Gastrocnemius medialis (tissue), 4 donors: ENCODE results near the gene IGSF8. TPM values are rescaled to one million over a fixed set of nuclear protein-coding genes. Genes with fewer than 3 reads are reported as not detected.

Experiments used
- ATAC-seq, 2 donors: fragments of 150-250 bp; one replicate each; pipeline ENCODE4 v1.9.1; 2016
- DNase-seq, 2 donors: peaks; one replicate each; pipeline ENCODE4 v3.0.0-alpha.2; 2019
- H3K27ac ChIP-seq, 4 donors: fragments of 200-600 bp; sonication (generic); 1 replicate in 1 of 4; 2 replicates in 3 of 4; pipeline ENCODE4 v1.5.1; 2016 to 2018; ENCODE audit warnings: mild to moderate bottlenecking in 2 of 4, moderate library complexity in 1 of 4
- H3K27me3 ChIP-seq, 3 donors: fragments of 200-600 bp; sonication (generic) in 2 of 3; 1 replicate in 1 of 3; 2 replicates in 2 of 3; pipeline versions ENCODE4 v1.5.1 to v1.6.0; 2016 to 2019; ENCODE audit warnings: mild to moderate bottlenecking in 1 of 3, moderate library complexity in 1 of 3
- H3K36me3 ChIP-seq, 2 donors: fragments of 200-600 bp; sonication (generic) in 1 of 2; one replicate each; pipeline ENCODE4 v1.5.1; 2017 to 2018
- H3K4me1 ChIP-seq, 2 donors: fragments of 200-600 bp; sonication (generic) in 1 of 2; one replicate each; pipeline ENCODE4 v1.5.1; 2016 to 2017; ENCODE audit warnings: mild to moderate bottlenecking in 2 of 2
- H3K4me3 ChIP-seq, 4 donors: fragments of 200-600 bp; sonication (generic) in 3 of 4; 1 replicate in 1 of 4; 2 replicates in 3 of 4; pipeline ENCODE4 v1.5.1; 2016 to 2019; ENCODE audit warnings: mild to moderate bottlenecking in 2 of 4
- H3K9me3 ChIP-seq, 3 donors: fragments of 200-600 bp; sonication (generic) in 2 of 3; 1 replicate in 1 of 3; 2 replicates in 2 of 3; pipeline ENCODE4 v1.5.1; 2016 to 2019
- CTCF ChIP-seq, 5 experiments: fragments of 450-650 bp in 3 of 5; fragments of 200-600 bp in 2 of 5; sonication (generic) in 2 of 5; IDR thresholded peaks in 4 of 5; conservative IDR thresholded peaks in 1 of 5; 1 replicate in 4 of 5; 2 replicates in 1 of 5; pipeline ENCODE4 v1.5.1; 2016 to 2019; ENCODE audit warnings: antibody characterized with exemption in 5 of 5, mild to moderate bottlenecking in 3 of 5, moderate library complexity in 3 of 5
- POLR2A ChIP-seq, 2 donors: fragments of 450-650 bp; IDR thresholded peaks; one replicate each; pipeline ENCODE4 v1.6.1; 2017; ENCODE audit warnings: antibody characterized with exemption in 2 of 2, mild to moderate bottlenecking in 2 of 2, moderate library complexity in 2 of 2
- in situ Hi-C, 4 donors: fragments of 200-750 bp; cut with MboI; loops; one replicate each; pipeline versions ENCODE4 v1.15.0 to v1.8.0; 2017; ENCODE audit warnings: low sequenced_read_pairs in 4 of 4
- intact Hi-C: fragments of 100-400 bp; cut with DNase I; formaldehyde crosslinking; loops from one replicate; pipeline ENCODE4 v1.15.1; 2023; ENCODE audit warnings: low total_unique reads
- total RNA-seq, 4 donors: library from RNA; depleted of rRNA; stranded (reverse); fragments of >200 nt; gene quantifications; one replicate each; pipeline versions ENCODE4 v1.1.0 to v1.2.3, GENCODE V29; 2016

IGSF8 gene
- total RNA-seq, 4 donors from 2014 or later: 3.4 to 12.8 (median 8.7) TPM

GRCh38 chr1:160130486-160130885 lies 32.1 kb upstream of the IGSF8 start:
- Histone ChIP-seq H3K4me3 (peak overlapping the region; percentile 28 to 41 (median 38)), H3K9me3 (no peaks in the 10 kb centered on the region), H3K4me1 (peaks cover 86 to 88% of the 10 kb centered on the region in 2 donors), H3K27me3 (no peaks in the 10 kb centered on the region), H3K36me3 (peaks cover 0 to 69% of the 10 kb centered on the region in 2 donors), H3K27ac (peak overlapping the region; percentile 92 to 100 (median 98))
- ATAC-seq (no peak), DNase-seq (peak in 1 of 2 donors; percentile 77)
- no peak for TF ChIP-seq POLR2A (IDR thresholded peaks at IDR 0.05)
- TF ChIP-seq CTCF (IDR thresholded peaks at IDR 0.05 in 4 of 5, conservative IDR thresholded peaks at IDR 0.05 in 1 of 5): no peak
- in situ Hi-C loops: no loop called here
- intact Hi-C loops: no loop called here

GRCh38 chr1:160129966-160130365 lies 31.5 kb upstream of the IGSF8 start:
- Histone ChIP-seq H3K27ac (peak overlapping the region; percentile 92 to 100 (median 98)), H3K36me3 (peaks cover 0 to 67% of the 10 kb centered on the region in 2 donors), H3K4me3 (peak overlapping the region; percentile 28 to 41 (median 38)), H3K4me1 (peaks cover 89 to 93% of the 10 kb centered on the region in 2 donors), H3K9me3 (no peaks in the 10 kb centered on the region), H3K27me3 (no peaks in the 10 kb centered on the region)
- intact Hi-C loops (no loop called here), in situ Hi-C loops (no loop called here)
- DNase-seq (peak in 1 of 2 donors; percentile 27), ATAC-seq (no peak)
- TF ChIP-seq CTCF (IDR thresholded peaks at IDR 0.05 in 4 of 5, conservative IDR thresholded peaks at IDR 0.05 in 1 of 5) (no peak), POLR2A (IDR thresholded peaks at IDR 0.05) (no peak)

GRCh38 chr1:160129558-160129957 lies 31.1 kb upstream of the IGSF8 start:
- in situ Hi-C loops: no loop called here
- H3K4me1 ChIP-seq: peaks cover 86 to 90% of the 10 kb centered on the region in 2 donors
- H3K36me3 ChIP-seq: peaks cover 0 to 63% of the 10 kb centered on the region in 2 donors

GRCh38 chr1:160129046-160129445 lies 30.6 kb upstream of the IGSF8 start:
- in situ Hi-C loops: no loop called here
- H3K9me3 ChIP-seq: no peaks in the 10 kb centered on the region
- H3K36me3 ChIP-seq: peaks cover 0 to 58% of the 10 kb centered on the region in 2 donors
- H3K4me3 ChIP-seq: peak overlapping the region; percentile 9 to 41 (median 38)
- peak overlapping the region; percentile 92 to 100 (median 98) for H3K27ac ChIP-seq
- DNase-seq (peak; percentile 82 to 89), ATAC-seq (peak; percentile 23 to 34)
- H3K27me3 ChIP-seq: no peaks in the 10 kb centered on the region
- intact Hi-C loops: no loop called here
- no peak for TF ChIP-seq CTCF (IDR thresholded peaks at IDR 0.05 in 4 of 5, conservative IDR thresholded peaks at IDR 0.05 in 1 of 5)
- TF ChIP-seq POLR2A (IDR thresholded peaks at IDR 0.05): peak; percentile 58 to 66
- peaks cover 87 to 91% of the 10 kb centered on the region in 2 donors for H3K4me1 ChIP-seq

More at GRCh38 chr1:160129558-160129957, 31.1 kb upstream of the IGSF8 start:
- no peaks in the 10 kb centered on the region for H3K9me3 ChIP-seq
- no peaks in the 10 kb centered on the region for H3K27me3 ChIP-seq
- peak overlapping the region; percentile 28 to 41 (median 38) for H3K4me3 ChIP-seq
- peak overlapping the region; percentile 92 to 100 (median 98) for H3K27ac ChIP-seq
- peak in 1 of 2 donors; percentile 22 for DNase-seq
- ATAC-seq: no peak
- intact Hi-C loops: no loop called here
- no peak for TF ChIP-seq CTCF (IDR thresholded peaks at IDR 0.05 in 4 of 5, conservative IDR thresholded peaks at IDR 0.05 in 1 of 5)
- peak in 1 of 2 donors; percentile 1 for TF ChIP-seq POLR2A (IDR thresholded peaks at IDR 0.05)
